K562 (cell line): Measurements from ENCODE around the gene NFATC3. TPM values are rescaled to one million over a fixed set of nuclear protein-coding genes. Genes with fewer than 3 reads are reported as not detected.

Source experiments
- ATAC-seq: fragments of 200-7000 bp; cut with Tn5 transposase; 3 replicates; pipeline ENCODE4 v1.9.1; 2020; ENCODE audit warnings: moderate library complexity
- BruUV-seq: library from RNA; stranded (reverse); fragments of 400-500 nt; replicated peaks from 2 replicates; lab custom pipeline; 2021; lab: Mats Ljungman, UMichigan
- CTCF ChIA-PET: fragments of 300-600 bp; formaldehyde crosslinking; extraction: SDS; loops from one replicate; lab custom pipeline; 2021; ENCODE audit warnings: low intra/inter-chr PET ratio; lab: Yijun Ruan, JAX
- POLR2A ChIA-PET: fragments of 300-600, 350-650 bp; sonication (Branson Sonifier 250); formaldehyde crosslinking; extraction: SDS; loops from one replicate; lab custom pipeline; 2021; ENCODE audit warnings: antibody characterized with exemption, inconsistent platforms; lab: Yijun Ruan, JAX
- DNase-seq, 4 experiments: peaks; one replicate each; pipeline versions ENCODE4 v3.0.0 to v3.0.0-alpha.2; 2011 to 2018; ENCODE audit warnings: low spot score in 3 of 4, mixed read lengths in 3 of 4; ENCODE audit errors: extremely low read depth in 1 of 4
- FAIRE-seq: peaks from 2 replicates; lab custom pipeline; 2011; peaks lifted over from hg19 to GRCh38; lab: Jason Lieb, UNC
- H2AFZ ChIP-seq: 2 replicates; pipeline ENCODE4 v1.6.0; 2011; ENCODE audit warnings: low read depth, low read length, control low read depth, inconsistent platforms
- H3K27ac ChIP-seq: fragments of 200-600 bp; 3 replicates; pipeline ENCODE4 v1.8.0; 2011; ENCODE audit warnings: low read depth, mild to moderate bottlenecking, control low read depth, inconsistent platforms, low read length, moderate library complexity, mixed read lengths; ENCODE audit errors: extremely low read depth
- H3K27me3 ChIP-seq, 2 experiments: fragments of 300-600 bp in 1 of 2; 2 replicates in 1 of 2; 3 replicates in 1 of 2; pipeline versions ENCODE4 v1.6.0 to v1.8.0; 2011; ENCODE audit warnings: inconsistent platforms in 2 of 2, low read length in 2 of 2, mild to moderate bottlenecking in 1 of 2, mixed read lengths in 1 of 2, moderate library complexity in 1 of 2; ENCODE audit not compliant: control insufficient read depth in 2 of 2, insufficient read depth in 2 of 2
- H3K36me3 ChIP-seq: fragments of 300-600 bp; 3 replicates; pipeline ENCODE4 v1.8.0; 2011; ENCODE audit warnings: mild to moderate bottlenecking, low read length, inconsistent platforms; ENCODE audit not compliant: control insufficient read depth, insufficient read depth
- H3K4me1 ChIP-seq, 2 experiments: fragments of 200-600 bp in 1 of 2; replicated peaks in 1 of 2; 2 replicates in 1 of 2; 3 replicates in 1 of 2; pipeline versions ENCODE4 v1.5.1 to v1.8.0; 2011; ENCODE audit warnings: inconsistent platforms in 2 of 2, low read length in 2 of 2, mild to moderate bottlenecking in 1 of 2, mixed read lengths in 1 of 2, moderate library complexity in 1 of 2; ENCODE audit not compliant: control insufficient read depth in 2 of 2, insufficient read depth in 2 of 2
- H3K4me2 ChIP-seq: 2 replicates; pipeline ENCODE4 v1.6.1; 2011; ENCODE audit warnings: low read length, control low read depth, inconsistent platforms, mixed read lengths; ENCODE audit not compliant: insufficient read depth
- H3K4me3 ChIP-seq: fragments of 200-600 bp; sonication (generic), shearing (Covaris generic); 2 replicates; pipeline ENCODE4 v1.5.1; 2016; ENCODE audit warnings: control low read depth, inconsistent platforms
- H3K79me2 ChIP-seq: fragments of 200-600 bp; 3 replicates; pipeline ENCODE4 v1.8.0; 2011; ENCODE audit warnings: low read length, inconsistent platforms; ENCODE audit not compliant: control insufficient read depth, insufficient read depth
- H3K9ac ChIP-seq, 2 experiments: 2 replicates each; pipeline versions ENCODE4 v1.6.0 to v1.6.1; 2011; ENCODE audit warnings: low read depth in 2 of 2, low read length in 2 of 2, control low read depth in 1 of 2, inconsistent platforms in 1 of 2, mild to moderate bottlenecking in 1 of 2, mixed read lengths in 1 of 2; ENCODE audit not compliant: insufficient read depth in 1 of 2
- H3K9me1 ChIP-seq: one replicate; pipeline ENCODE4 v1.6.0; 2011; ENCODE audit warnings: inconsistent platforms, mild to moderate bottlenecking, low read length, moderate library complexity; ENCODE audit not compliant: control insufficient read depth, insufficient read depth
- H3K9me3 ChIP-seq: replicated peaks from 2 replicates; pipeline ENCODE4 v1.5.1; 2011; ENCODE audit warnings: low read depth, low read length, inconsistent platforms; ENCODE audit not compliant: control insufficient read depth, insufficient read depth
- H4K20me1 ChIP-seq: replicated peaks from 2 replicates; pipeline ENCODE4 v1.6.1; 2011; ENCODE audit warnings: low read length, inconsistent platforms, mixed read lengths; ENCODE audit not compliant: control insufficient read depth, insufficient read depth
- CEBPB ChIP-seq: fragments of 450-650 bp; IDR thresholded peaks from 2 replicates; pipeline ENCODE4 v1.6.1; 2016; ENCODE audit warnings: missing genetic modification characterization, missing compliant biosample characterization
- CEBPG ChIP-seq, 3 experiments: fragments of 200-800 bp in 1 of 3; sonication (Bioruptor generic) in 1 of 3; sonication (generic) in 1 of 3; formaldehyde crosslinking in 1 of 3; IDR thresholded peaks in 2 of 3; conservative IDR thresholded peaks in 1 of 3; 2 replicates each; pipeline versions ENCODE4 v1.6.1 to v1.8.0; 2016 to 2022; ENCODE audit warnings: missing compliant biosample characterization in 2 of 3, missing genetic modification characterization in 2 of 3, mild to moderate bottlenecking in 1 of 3, missing genetic modification reagents in 1 of 3
- KDM1A ChIP-seq, 2 experiments: fragments of 450-650 bp; IDR thresholded peaks; 2 replicates each; pipeline ENCODE4 v1.6.1; 2016; ENCODE audit warnings: mild to moderate bottlenecking in 2 of 2
- SP2 ChIP-seq: IDR thresholded peaks from 2 replicates; pipeline ENCODE4 v1.6.1; 2011; ENCODE audit warnings: mild to moderate bottlenecking, low read depth, low read length, moderate library complexity; ENCODE audit not compliant: poor library complexity, severe bottlenecking; ENCODE audit errors: extremely low read depth
- YY1 ChIP-seq, 3 experiments: IDR thresholded peaks; 2 replicates each; pipeline ENCODE4 v1.6.1; 2011; ENCODE audit warnings: low read length in 2 of 3, mild to moderate bottlenecking in 2 of 3, moderate library complexity in 2 of 3, borderline replicate concordance in 1 of 3, control low read depth in 1 of 3, low read depth in 1 of 3; ENCODE audit not compliant: insufficient read depth in 3 of 3, insufficient replicate concordance in 2 of 3, control insufficient read depth in 1 of 3, insufficient read length in 1 of 3; ENCODE audit errors: extremely low read depth in 1 of 3
- ZNF609 ChIP-seq: sonication (generic); formaldehyde crosslinking; IDR thresholded peaks from 2 replicates; pipeline ENCODE4 v1.8.1; 2023; ENCODE audit warnings: missing genetic modification reagents, mild to moderate bottlenecking, borderline replicate concordance
- WGBS: fragments of 100-300 bp; shearing (Covaris generic); methylation state at CpG from one replicate; pipeline ENCODE4 v1.1.6; 2016; ENCODE audit warnings: low coverage, mixed read lengths; ENCODE audit not compliant: insufficient coverage; ENCODE audit errors: missing lambda C conversion rate; 5-methylcytosine and 5-hydroxymethylcytosine counted together
- in situ Hi-C: fragments of 300-500 bp; cut with MboI; formaldehyde crosslinking; loops from 4 replicates; pipeline ENCODE4 v1.15.0; 2018; ENCODE audit warnings: inconsistent platforms, mixed read lengths
- intact Hi-C: fragments of 100-400 bp; cut with micrococcal nuclease; formaldehyde crosslinking; loops from 2 replicates; pipeline ENCODE4 v1.14.2; 2022
- polyA plus RNA-seq, 8 experiments: library from polyadenylated mRNA; depleted of rRNA in 4 of 8; stranded (reverse) in 5 of 8; unstranded in 3 of 8; fragments of >200 nt; fragmentation: Nextera tagmentation in 2 of 8; fragmentation: Illumina TruSeq in 1 of 8; extraction: Ambion mirVana in 2 of 8; extraction: Trizol in 1 of 8; gene quantifications; 2 replicates each; pipeline versions ENCODE4 v1.2.1 to v1.2.3, GENCODE V29; 2011 to 2014; ENCODE audit warnings: inconsistent platforms in 1 of 8, missing spikeins in 1 of 8
- total RNA-seq, 7 experiments: library from RNA; depleted of rRNA in 6 of 7; stranded (reverse); fragments of >200 nt in 6 of 7; fragmentation: Illumina TruSeq in 2 of 7; extraction: Trizol in 2 of 7; gene quantifications; 2 replicates each; pipeline versions ENCODE4 v1.2.1 to v1.2.3, GENCODE V29; 2011 to 2021; ENCODE audit warnings: low replicate concordance in 1 of 7
- TF ChIP-seq, protein P1 (sequence below), 2 experiments: fragments of 200-800 bp in 1 of 2; sonication (Bioruptor generic) in 1 of 2; sonication (generic) in 1 of 2; formaldehyde crosslinking in 1 of 2; IDR thresholded peaks in 1 of 2; conservative IDR thresholded peaks in 1 of 2; 2 replicates each; pipeline versions ENCODE4 v1.5.0 to v1.6.1; 2016 to 2020; ENCODE audit warnings: missing compliant biosample characterization in 1 of 2, missing genetic modification characterization in 1 of 2, missing genetic modification reagents in 1 of 2

NFATC3 gene
- total and polyA plus RNA-seq, 9 of the 15 experiments (the other 6 are each of a cell fraction or from before 2014, with no cell fraction given), result 15.7 to 98.4 (median 59.4) TPM

DNA sequence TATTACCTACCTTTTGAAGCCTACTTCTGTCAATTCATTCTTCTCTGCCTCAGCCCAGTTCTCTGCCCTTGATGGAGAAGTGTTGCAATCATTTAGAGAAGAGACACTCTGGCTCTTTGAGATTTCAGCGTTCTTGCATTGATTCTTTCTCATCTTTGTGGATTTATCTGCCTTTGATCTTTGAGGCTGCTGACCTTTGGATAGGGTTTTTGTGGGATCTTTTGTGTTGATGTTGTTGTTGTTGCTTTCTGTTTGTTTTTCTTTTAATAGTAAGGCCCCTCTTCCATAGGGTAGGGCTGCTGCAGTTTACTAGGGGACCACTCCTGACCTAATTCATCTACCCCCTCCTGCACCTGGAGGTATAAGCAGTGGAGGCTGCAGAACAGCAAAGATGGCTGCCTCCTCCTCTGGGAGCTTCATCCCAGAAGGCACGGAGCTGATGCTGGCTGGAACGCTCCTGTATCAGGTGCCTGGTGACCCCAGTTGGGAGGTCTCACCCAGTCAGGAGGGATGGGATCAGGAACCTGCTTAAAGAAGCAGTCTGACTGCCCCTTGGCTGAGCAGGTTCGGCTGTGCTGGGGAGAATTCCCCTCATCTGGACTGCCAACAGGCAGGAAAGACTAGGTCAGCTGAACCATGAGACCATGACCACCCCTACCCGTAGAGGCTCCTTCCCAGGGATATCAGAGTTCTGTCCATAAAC lies 28.0 kb downstream of the NFATC3 start:
- H3K9me1 ChIP-seq, result no peaks in the 10 kb centered on the region
- DNase-seq, result no peak
- H3K27me3 ChIP-seq, result no peaks in the 10 kb centered on the region
- H3K27ac ChIP-seq, result no peak overlapping the region
- no peak overlapping the region for H2AFZ ChIP-seq
- BruUV-seq, result no TSS peak
- peaks cover 2% of the 10 kb centered on the region; the same call in 1 of the 2 replicates for H3K9me3 ChIP-seq
- peaks cover 97% of the 10 kb centered on the region for H3K79me2 ChIP-seq
- no peak overlapping the region; a peak in 1 of 4 replicates for H3K9ac ChIP-seq
- TF ChIP-seq, protein P1, sequence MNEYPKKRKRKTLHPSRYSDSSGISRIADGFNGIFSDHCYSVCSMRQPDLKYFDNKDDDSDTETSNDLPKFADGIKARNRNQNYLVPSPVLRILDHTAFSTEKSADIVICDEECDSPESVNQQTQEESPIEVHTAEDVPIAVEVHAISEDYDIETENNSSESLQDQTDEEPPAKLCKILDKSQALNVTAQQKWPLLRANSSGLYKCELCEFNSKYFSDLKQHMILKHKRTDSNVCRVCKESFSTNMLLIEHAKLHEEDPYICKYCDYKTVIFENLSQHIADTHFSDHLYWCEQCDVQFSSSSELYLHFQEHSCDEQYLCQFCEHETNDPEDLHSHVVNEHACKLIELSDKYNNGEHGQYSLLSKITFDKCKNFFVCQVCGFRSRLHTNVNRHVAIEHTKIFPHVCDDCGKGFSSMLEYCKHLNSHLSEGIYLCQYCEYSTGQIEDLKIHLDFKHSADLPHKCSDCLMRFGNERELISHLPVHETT (CRISPR knock-in tag; conservative IDR thresholded peaks at IDR 0.05 in 1 of 2, IDR thresholded peaks at IDR 0.05 in 1 of 2), result no peak
- TF ChIP-seq ZNF609 (CRISPR knock-in tag) (no peak), CEBPB (peak; percentile 90), YY1 (IDR thresholded peaks at IDR 0.05; ENCODE audit: borderline replicate concordance in 1 of 3, control insufficient read depth in 1 of 3, extremely low read depth in 1 of 3, insufficient read depth in 3 of 3, insufficient read length in 1 of 3, insufficient replicate concordance in 2 of 3, low read depth in 1 of 3, low read length in 2 of 3) (peak in 1 of 3 experiments; percentile 26), SP2 (no peak), CEBPG (CRISPR knock-in tag; IDR thresholded peaks at IDR 0.05) (no peak; the same call in 1 of the 2 replicates), CEBPG (tag; conservative IDR thresholded peaks at IDR 0.05 in 1 of 2, IDR thresholded peaks at IDR 0.05 in 1 of 2) (peak in 1 of 2 experiments; percentile 61; a peak in 1 of 4 replicates), KDM1A (IDR thresholded peaks at IDR 0.05) (peak; percentile 17 to 30; a peak in 1 of 4 replicates)
- FAIRE-seq, result no peak
- H4K20me1 ChIP-seq, result peaks cover 24% of the 10 kb centered on the region; the same call in 1 of the 2 replicates
- 46% methylated on average over 5 of the region's 5 CpGs for whole genome bisulfite sequencing
- H3K4me3 ChIP-seq, result no peak overlapping the region
- POLR2A ChIA-PET, result interaction anchor here (2.8 kb wide), 1 partner anchor 19 kb away, joined by 9 read pairs; no protein-coding TSS in a partner anchor
- peaks cover 7% of the 10 kb centered on the region; the same call in 1 of the 3 replicates for H3K36me3 ChIP-seq
- peak; percentile 23 for ATAC-seq
- CTCF ChIA-PET, result interaction anchor here (0.7 kb wide), 1 partner anchor 410 kb away, joined by 3 read pairs; no protein-coding TSS in a partner anchor
- in situ Hi-C loops, result no loop called here
- peak overlapping the region; percentile 19 for H3K4me2 ChIP-seq
- intact Hi-C loops, result no loop called here
- peaks cover 12 to 15% of the 10 kb centered on the region in 2 experiments for H3K4me1 ChIP-seq
